GM13977 (cell line): ENCODE data around the gene CKM.
A peak's percentile ranks its signal among the peaks of the same experiment; 100 is the strongest.

Experiments
- DNase-seq: peaks from one replicate; pipeline ENCODE4 v3.0.0; 2012; ENCODE audit warnings: low spot score
- in situ Hi-C: fragments of 300-500 bp; cut with MboI; formaldehyde crosslinking; loops from one replicate; pipeline ENCODE4 v1.12.0; 2022; ENCODE audit warnings: low sequenced_read_pairs, low pct_unique_long_range_greater_than_20kb, mixed read lengths, inconsistent platforms; ENCODE audit not compliant: unreplicated experiment
- TF ChIP-seq, protein P1 (sequence below): IDR thresholded peaks from 2 replicates; pipeline ENCODE4 v1.5.1; 2012; ENCODE audit warnings: mild to moderate bottlenecking, control low read depth; ENCODE audit not compliant: insufficient read depth; ENCODE audit errors: extremely low read depth, missing control alignments

Gene CKM

DNA sequence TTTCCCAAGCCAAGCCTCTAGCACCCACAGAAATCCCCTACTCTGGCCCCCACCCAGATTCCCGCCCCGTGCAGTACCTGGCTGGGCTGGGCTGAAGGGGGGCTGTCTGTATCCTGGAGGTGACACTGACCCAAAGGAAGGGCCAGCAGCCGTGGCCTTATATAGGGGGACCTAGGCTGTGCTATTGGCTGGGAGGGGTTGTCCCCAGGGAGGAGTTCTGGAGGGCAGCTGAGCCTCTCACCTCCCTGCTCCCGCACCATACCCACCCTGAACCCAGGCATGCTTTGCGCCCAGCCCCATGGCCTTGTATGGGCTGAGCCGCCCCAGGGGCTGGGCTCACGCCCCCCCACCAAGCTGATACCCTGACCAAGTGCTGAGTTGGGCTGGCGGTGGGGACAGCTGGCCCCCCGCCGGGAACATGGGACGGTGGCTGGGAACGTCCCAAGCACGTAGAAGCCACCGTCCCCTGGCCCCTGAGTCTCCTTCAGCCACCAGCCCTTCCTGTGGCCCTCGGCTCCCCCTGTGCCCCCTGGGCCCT is at the start of gene CKM:
Gene CKM (minus strand): TSS at position 132 of the 538 bp plus-strand sequence. CDS start 3,162 bp downstream, outside the sequence.
- in situ Hi-C loops: no loop called here
- TF ChIP-seq, protein P1, sequence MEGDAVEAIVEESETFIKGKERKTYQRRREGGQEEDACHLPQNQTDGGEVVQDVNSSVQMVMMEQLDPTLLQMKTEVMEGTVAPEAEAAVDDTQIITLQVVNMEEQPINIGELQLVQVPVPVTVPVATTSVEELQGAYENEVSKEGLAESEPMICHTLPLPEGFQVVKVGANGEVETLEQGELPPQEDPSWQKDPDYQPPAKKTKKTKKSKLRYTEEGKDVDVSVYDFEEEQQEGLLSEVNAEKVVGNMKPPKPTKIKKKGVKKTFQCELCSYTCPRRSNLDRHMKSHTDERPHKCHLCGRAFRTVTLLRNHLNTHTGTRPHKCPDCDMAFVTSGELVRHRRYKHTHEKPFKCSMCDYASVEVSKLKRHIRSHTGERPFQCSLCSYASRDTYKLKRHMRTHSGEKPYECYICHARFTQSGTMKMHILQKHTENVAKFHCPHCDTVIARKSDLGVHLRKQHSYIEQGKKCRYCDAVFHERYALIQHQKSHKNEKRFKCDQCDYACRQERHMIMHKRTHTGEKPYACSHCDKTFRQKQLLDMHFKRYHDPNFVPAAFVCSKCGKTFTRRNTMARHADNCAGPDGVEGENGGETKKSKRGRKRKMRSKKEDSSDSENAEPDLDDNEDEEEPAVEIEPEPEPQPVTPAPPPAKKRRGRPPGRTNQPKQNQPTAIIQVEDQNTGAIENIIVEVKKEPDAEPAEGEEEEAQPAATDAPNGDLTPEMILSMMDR: no peak
- DNase-seq: no peak

DNA sequence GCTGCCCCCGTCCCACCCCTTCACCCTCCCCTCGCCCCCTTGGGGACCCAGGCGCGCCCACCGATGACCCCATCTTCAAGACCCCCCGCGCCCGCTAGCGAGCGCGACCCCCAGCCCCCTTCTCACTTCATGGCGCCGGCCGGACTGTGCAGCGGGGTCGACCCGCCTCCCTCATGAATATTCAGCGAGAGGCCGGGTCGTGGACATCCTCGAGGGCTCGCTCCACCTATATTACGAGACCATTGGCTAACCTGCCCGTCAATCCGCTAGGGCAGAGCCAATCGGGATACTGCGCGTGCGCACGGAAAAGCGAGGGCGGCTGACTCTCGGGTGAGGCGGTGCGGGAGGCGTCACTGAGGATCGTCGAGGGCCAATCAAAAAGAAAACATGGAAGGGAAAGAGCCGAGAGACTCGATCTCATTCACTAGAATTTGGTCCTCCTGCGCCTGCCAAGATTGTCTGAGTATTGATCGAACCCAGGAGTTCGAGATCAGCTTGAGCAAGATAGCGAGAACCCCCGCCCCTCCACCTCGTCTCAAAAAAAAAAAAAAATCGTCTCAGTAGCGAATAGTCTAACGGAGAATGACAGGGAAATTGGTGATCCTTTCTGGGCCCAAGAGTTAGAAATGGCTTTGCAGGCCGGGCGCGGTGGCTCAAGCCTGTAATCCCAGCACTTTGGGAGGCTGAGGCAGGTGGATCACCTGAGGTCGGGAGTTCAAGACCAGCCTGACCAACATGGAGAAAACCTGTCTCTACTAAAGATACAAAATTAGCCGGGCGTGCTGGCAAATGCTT is 47.9 kb upstream of the CKM start, which contains the start of gene ERCC2:
Gene ERCC2 (minus strand): TSS at position 164 of the 795 bp plus-strand sequence. CDS start 33 bp downstream, at position 131.
- peak; percentile 100 for DNase-seq
- TF ChIP-seq, protein P1: no peak
- in situ Hi-C loops: no loop called here

DNA sequence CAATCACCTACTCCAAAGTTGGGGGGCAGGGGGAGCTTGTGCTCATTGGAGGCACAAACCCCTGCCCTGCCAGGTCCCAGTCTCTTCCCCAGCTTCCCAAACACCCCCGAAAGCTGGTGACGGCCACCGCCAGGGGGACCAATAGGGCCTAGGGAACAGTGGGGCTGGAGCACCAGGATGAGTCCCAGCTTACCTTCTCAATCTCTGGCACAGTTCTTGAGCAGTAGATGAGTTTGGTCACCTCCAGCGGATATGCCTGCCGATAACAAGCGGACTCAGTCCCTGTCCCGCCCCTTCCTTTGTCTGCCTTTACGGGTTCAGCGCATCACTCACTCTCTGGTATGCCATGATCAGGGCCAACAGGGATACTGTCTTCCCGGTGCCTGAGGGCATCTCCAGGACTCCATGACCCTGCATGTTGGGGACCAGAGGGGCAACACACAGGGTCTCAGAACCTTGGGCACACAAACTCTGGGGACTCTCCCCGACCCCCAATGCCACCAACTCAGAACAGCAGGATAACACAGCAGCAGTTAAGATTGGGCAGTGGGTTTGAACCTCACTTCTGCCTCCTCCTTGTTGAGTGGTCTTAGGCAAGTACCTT is 46.2 kb upstream of the CKM start:
- in situ Hi-C loops: no loop called here
- TF ChIP-seq, protein P1: no peak
- DNase-seq: no peak

DNA sequence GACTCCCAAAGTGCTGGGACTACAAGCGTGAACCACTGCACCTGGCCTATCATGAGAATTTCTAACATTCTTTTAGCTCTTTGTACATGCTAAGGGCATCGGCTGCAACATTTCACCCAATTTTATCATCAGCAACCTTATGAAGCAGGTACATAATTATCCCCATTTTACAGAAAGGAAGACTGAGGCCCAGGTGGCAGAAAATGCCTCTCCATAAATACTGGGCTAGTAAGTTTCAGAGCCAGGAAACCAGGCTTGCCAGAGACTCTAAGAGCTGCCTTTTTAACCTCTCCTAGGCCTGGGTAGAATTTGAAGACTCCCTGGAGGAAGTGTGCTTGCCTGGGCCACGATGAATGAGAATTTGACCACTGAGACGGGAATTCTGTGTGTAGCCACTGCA is 45.5 kb upstream of the CKM start:
- TF ChIP-seq, protein P1: no peak
- in situ Hi-C loops: no loop called here
- DNase-seq: no peak

DNA sequence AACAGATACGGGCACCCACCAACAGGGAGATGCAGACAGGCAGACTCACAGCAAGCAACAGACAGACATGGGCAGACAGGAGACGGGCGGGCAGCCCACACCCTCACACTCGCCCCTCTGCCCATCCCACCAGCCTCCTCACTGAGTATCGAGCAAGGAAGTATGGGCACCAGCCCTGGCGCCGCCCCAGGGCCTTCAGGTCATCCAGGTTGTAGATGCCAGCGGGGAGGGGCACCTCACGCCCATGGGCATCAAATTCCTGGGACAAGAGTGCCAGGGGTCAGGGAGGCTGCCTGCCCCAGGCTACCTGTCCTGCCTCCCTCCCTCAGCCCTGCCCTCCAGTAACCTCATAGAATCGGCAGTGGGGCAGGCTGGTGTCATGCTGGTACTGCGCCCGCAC is 42.0 kb upstream of the CKM start:
- TF ChIP-seq, protein P1: no peak
- DNase-seq: no peak
- in situ Hi-C loops: no loop called here

DNA sequence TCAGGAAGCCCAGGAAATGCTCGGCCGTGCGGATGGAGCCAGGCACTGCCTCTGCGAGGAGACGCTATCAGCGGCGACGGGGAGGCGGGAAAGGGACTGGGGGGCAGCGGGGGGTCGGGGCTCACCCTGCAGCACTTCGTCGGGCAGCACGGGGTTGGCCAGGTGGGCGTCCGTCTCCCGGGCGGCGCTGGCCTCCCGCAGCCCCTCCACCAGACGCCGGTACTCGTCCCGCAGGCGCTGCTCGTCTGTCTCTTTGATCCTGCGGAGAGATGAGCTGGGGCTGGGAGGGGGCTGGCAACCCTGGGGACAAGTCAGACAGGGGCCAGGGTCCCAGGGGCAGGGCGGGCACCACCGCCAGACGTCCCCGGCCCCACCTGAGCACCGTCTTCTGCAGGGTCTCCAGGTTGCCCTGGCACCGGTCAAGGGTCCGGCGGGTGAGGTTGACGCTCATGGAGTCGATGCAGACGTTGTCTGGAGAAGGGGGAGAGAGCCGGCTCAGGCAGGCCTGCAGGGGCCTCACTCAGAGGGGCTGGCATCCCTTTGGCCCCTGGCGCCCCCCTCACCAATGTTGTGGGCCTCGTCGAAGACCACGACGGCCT is 41.3 kb upstream of the CKM start:
- in situ Hi-C loops: no loop called here
- TF ChIP-seq, protein P1: no peak
- DNase-seq: no peak
